Measurements from ENCODE around the gene TMA16.

Gene TMA16

DNA sequence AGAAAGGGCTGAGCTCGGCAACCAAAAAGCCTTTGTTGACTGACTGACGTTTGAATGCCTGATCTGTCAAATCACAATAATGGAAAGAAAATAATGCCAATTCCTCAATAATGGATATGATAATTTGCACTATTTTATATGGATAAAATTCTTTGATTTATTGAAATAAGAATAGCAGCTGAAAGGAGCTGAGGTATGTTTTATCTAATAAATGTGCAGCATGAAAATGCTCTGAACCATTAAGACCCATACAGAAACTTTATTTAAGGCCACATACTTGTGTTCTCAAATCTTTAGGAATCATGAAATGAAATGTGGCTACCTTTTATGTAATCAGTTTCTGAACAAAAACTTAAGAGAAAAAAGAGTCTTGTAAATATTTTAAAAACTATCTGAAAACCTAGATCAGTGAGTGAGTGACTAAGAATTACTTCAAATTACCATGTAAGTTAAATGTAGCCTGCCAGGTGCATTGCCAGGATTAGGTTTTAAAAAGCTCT lies 69.8 kb downstream of the TMA16 start:
- H3K4me3 ChIP-seq (ENCODE audit: control insufficient read depth, low read depth, low read length): no peak overlapping the region
- no peak for DNase-seq (ENCODE audit: low read depth)
- TF ChIP-seq CTCF (conservative IDR thresholded peaks at IDR 0.05; ENCODE audit: control insufficient read depth, insufficient read depth, low read depth, low read length): no peak

DNA sequence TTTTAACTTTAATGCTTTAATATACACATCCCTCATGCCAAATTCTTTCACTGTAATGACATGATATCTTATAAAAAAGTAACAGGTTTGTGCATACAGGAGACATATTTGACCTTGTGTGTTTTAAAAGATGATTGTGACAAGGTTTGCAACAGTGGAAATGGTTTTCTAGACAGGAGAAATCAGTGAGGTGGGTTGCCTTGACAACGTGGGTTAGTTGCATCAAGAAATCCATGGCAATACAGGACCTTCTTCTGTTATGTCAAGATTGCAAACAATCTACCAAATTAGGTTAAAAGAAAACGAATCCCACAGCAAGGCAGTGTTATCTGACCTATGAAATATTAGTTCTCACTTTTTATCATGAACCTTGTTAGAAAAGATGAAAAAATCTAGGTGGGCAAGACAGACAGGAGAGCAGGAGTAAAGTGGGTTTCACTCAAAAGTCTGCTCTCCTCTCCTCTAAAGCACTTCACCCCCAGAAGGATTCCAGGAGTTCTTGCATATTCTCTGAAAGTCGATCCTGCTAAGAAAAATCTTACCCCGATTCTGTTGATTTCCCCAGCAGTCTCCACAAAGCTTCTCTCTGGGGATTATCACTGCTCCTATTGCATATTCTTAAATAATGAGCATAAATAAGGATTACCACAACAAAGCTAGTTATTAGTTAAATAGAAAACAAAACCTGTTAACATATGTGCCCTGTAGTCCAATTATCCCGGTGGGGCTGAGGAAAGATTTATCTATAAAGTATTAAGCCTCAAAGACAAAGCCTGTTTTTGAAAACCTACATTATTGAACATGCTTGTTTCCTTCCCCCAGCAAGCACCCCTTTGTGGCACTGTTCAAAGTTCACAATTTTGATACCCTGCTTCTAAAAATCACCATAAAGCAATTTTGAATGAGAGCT lies 71.0 kb downstream of the TMA16 start:
- TF ChIP-seq CTCF (conservative IDR thresholded peaks at IDR 0.05; ENCODE audit: control insufficient read depth, insufficient read depth, low read depth, low read length): no peak
- no peak overlapping the region for H3K4me3 ChIP-seq (ENCODE audit: control insufficient read depth, low read depth, low read length)
- DNase-seq (ENCODE audit: low read depth): no peak

DNA sequence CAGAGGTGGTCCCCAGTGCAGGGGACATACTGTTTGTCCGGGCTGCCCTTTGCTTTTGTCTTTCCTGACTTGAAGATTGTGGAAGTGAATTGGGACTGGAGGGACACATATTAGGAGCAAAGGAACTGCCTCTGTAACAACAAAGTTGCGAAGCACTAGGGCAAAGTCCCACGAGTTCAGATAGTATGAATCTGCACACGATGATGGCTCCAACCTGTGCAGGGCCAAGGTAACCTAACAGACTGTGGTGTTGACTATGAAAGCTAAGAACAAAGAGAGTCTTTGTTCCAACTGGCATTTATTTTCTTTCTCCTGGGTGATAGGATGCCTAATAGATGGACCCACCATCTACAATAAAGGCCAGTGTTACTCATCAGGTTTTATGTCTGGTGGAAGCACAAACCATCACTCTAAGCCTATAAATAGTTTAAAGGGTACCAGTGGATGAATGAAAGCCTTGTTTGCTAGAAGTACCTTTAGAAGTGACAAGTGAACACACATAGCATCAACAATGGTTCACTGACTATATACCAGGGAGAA lies 71.8 kb downstream of the TMA16 start:
- TF ChIP-seq CTCF (conservative IDR thresholded peaks at IDR 0.05; ENCODE audit: control insufficient read depth, insufficient read depth, low read depth, low read length): no peak
- no peak for DNase-seq (ENCODE audit: low read depth)
- no peak overlapping the region for H3K4me3 ChIP-seq (ENCODE audit: control insufficient read depth, low read depth, low read length)

DNA sequence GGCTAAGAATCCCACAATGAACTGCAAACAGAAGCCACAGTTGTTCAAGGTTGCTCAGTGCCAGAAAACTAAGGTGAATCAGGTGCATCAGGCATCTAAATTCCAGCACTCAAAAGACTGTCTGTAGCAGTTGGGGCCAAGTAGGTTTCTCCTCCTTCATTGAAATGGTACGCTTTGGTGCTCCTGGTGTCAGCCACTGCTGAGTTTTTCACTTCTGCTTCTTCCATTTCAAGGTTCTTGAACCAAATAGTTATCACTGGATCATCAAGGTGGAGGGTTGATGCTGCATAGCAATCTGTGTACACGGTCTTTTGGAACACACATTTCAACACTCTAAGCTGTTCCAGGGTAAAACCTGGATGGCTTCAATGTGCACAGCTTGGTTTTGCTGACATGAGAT lies 74.4 kb downstream of the TMA16 start:
- no peak for DNase-seq (ENCODE audit: low read depth)
- no peak for TF ChIP-seq CTCF (conservative IDR thresholded peaks at IDR 0.05; ENCODE audit: control insufficient read depth, insufficient read depth, low read depth, low read length)
- H3K4me3 ChIP-seq (ENCODE audit: control insufficient read depth, low read depth, low read length): no peak overlapping the region
